Activated T-helper 1 cell treated with anti-CD3 and anti-CD28 coated beads, Interleukin-12 subunit alpha, Interleukin-12 subunit beta, Interleukin-2, Interleukin-4 antibody, amounts not matched to agents 30 ng/mL and 10 ng/mL and 1 ng/mL, durations not matched to agents 14 hours and 24 hours and 36 hours (primary cell): ENCODE data around the gene HEYL. TPM values are rescaled to one million over a fixed set of nuclear protein-coding genes. Genes with fewer than 3 reads are reported as not detected.

Experiments used
- DNase-seq: peaks from one replicate; pipeline ENCODE4 v3.0.0; 2021; ENCODE audit warnings: low spot score
- H3K27ac Mint-ChIP-seq: one replicate; pipeline ENCODE4 v1.8.0; 2021; ENCODE audit warnings: mild to moderate bottlenecking, mixed read lengths
- H3K27me3 Mint-ChIP-seq: one replicate; pipeline ENCODE4 v1.8.0; 2022; ENCODE audit warnings: mild to moderate bottlenecking, moderate library complexity, mixed read lengths; ENCODE audit not compliant: insufficient read depth
- H3K36me3 Mint-ChIP-seq: one replicate; pipeline ENCODE4 v1.8.0; 2021; ENCODE audit warnings: low read depth, mixed read lengths
- H3K4me1 Mint-ChIP-seq: one replicate; pipeline ENCODE4 v1.8.0; 2021; ENCODE audit warnings: low read depth, mixed read lengths
- H3K4me3 Mint-ChIP-seq: one replicate; pipeline ENCODE4 v1.8.0; 2021; ENCODE audit warnings: mild to moderate bottlenecking, moderate library complexity, mixed read lengths
- H3K9me3 Mint-ChIP-seq: one replicate; pipeline ENCODE4 v1.8.0; 2021; ENCODE audit warnings: mixed read lengths
- intact Hi-C: fragments of 100-400 bp; cut with micrococcal nuclease; formaldehyde crosslinking; loops from one replicate; pipeline ENCODE4 v1.15.1; 2024
- total RNA-seq: library from RNA; stranded (reverse); gene quantifications from 2 replicates; pipeline ENCODE4 v1.2.3, GENCODE V29; 2022

Gene HEYL
- total RNA-seq, 1 donor from 2014 or later = 0.10 TPM

DNA sequence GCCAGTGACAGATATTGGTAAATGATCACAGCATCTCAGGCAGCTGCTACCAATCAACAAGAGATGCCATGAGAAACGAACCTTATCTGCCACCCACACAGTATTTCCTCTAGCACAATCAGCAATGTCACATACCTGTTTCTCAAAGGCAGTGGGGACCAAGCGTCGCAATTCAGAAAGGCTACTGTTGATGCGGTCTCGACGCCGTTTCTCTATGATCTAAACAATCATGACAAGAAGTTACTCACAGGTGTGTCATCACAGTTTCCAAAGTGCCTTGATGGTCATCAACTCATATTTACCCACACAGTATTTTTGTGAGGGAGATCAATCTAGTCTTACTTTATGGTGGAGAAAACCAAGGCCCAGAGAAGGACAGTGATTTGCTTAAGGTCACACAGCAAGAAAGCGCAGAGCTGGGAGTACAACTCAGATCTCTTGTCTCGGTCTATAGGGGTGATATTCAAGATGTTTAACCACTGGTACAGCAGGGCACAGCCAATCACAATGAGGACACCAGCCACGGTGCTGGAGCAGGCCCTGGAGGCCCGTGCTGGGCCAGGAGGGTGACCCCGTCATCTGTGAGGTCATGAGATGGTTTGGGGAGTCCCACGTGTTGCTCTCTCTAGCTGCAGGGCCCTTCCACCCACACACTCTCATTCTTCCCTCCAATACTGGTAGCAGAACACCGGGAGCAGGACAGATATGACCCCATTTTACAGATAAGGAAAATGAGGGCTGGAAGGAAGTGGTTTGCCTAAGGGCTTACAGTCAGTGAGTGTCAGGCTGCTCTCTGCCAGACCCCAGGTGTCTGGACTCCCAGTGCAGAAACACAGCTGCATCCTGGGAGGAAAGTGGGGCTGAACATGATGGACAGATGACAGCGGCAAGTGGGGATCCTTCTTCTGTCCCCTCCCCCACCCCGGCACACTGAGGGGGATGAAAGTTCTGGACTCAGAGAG, 7.8 kb downstream of the HEYL start:
- Mint-ChIP-seq H3K4me1 (peaks cover 6% of the 10 kb centered on the region), H3K27ac (no peak overlapping the region), H3K27me3 (peaks cover 11% of the 10 kb centered on the region), H3K4me3 (no peak overlapping the region), H3K36me3 (no peaks in the 10 kb centered on the region), H3K9me3 (no peaks in the 10 kb centered on the region)
- intact Hi-C loops = no loop called here
- DNase-seq = no peak

GRCh38 chr1:39628807-39629350, 10.6 kb downstream of the HEYL start:
- H3K4me3 Mint-ChIP-seq = no peak overlapping the region
- no peak for DNase-seq
- H3K9me3 Mint-ChIP-seq = no peaks in the 10 kb centered on the region
- H3K27me3 Mint-ChIP-seq = peaks cover 8% of the 10 kb centered on the region
- no peaks in the 10 kb centered on the region for H3K36me3 Mint-ChIP-seq
- H3K4me1 Mint-ChIP-seq = peaks cover 6% of the 10 kb centered on the region
- no peak overlapping the region for H3K27ac Mint-ChIP-seq
- intact Hi-C loops = no loop called here

DNA sequence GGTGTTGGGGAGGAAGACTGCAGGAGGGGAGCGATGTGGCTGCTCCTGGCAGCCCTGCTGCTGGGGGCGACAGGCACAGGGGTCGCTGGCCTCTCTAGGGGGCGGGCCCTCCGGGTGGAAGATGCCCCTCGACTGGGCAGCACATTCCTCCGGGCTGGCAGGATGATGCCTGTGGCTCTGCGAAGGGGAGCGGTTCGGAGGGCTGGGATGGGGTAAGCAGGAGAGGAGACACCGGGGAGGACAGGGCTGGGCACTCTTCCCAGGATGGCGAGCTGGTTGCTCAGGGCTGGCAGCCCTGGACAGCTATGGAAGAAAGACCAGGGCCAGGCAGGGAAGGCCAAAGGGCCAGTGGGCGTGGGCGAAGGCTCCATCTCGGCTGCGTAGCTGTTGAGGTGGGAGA, 12.8 kb downstream of the HEYL start:
- Mint-ChIP-seq H3K27ac (no peak overlapping the region), H3K4me3 (no peak overlapping the region), H3K27me3 (peaks cover 13% of the 10 kb centered on the region), H3K4me1 (peaks cover 4% of the 10 kb centered on the region), H3K9me3 (no peaks in the 10 kb centered on the region), H3K36me3 (no peaks in the 10 kb centered on the region)
- intact Hi-C loops = no loop called here
- DNase-seq = no peak

DNA sequence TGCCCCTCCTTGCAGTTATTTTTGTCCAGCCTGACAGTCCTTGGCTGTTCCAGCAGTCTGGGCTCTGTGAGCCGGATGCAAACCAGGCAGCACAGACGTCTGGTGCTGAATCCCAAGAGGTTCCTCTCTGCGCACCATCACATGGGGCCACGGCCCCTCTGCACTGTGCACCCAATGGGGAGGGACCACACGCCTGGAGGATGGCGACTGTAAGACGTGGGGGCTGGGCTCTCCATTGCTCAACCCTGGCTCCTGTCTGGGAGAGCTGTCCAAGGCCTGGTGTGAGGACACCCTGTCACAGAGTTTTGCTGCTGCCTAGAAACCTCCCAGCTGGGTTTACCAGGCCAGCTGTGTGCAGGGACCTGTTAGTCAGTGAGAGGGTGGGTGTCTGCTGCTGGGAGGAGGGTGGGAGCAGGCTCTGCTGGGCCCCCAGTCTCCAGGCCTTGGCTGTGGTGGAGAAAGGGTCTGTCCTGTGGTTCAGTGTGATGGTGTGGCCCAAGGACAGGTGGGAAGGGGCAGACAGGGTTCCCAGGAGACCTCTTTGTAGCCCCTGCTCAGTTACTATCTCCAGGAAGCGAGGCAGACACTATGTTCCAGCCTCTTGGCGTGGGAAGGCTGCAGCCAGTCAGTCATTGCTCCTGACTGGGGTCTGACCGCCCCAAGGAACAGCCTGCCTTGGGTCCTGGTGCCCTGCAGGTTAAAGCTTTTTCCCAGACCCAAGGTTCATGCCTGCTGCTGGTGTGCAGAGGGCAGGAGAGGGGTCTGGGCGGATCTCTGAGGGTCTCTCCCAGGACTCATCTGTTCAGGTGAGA, 13.8 kb downstream of the HEYL start:
- Mint-ChIP-seq H3K27ac (no peak overlapping the region), H3K36me3 (no peaks in the 10 kb centered on the region), H3K4me1 (no peaks in the 10 kb centered on the region), H3K27me3 (peaks cover 13% of the 10 kb centered on the region), H3K4me3 (no peak overlapping the region), H3K9me3 (no peaks in the 10 kb centered on the region)
- no peak for DNase-seq
- intact Hi-C loops = no loop called here

GRCh38 chr1:39625009-39625408, 14.4 kb downstream of the HEYL start:
- intact Hi-C loops = no loop called here
- no peak overlapping the region for H3K4me3 Mint-ChIP-seq
- no peaks in the 10 kb centered on the region for H3K4me1 Mint-ChIP-seq
- H3K27me3 Mint-ChIP-seq = peaks cover 10% of the 10 kb centered on the region
- no peaks in the 10 kb centered on the region for H3K36me3 Mint-ChIP-seq
- no peak overlapping the region for H3K27ac Mint-ChIP-seq
- H3K9me3 Mint-ChIP-seq = no peaks in the 10 kb centered on the region
- no peak for DNase-seq

DNA sequence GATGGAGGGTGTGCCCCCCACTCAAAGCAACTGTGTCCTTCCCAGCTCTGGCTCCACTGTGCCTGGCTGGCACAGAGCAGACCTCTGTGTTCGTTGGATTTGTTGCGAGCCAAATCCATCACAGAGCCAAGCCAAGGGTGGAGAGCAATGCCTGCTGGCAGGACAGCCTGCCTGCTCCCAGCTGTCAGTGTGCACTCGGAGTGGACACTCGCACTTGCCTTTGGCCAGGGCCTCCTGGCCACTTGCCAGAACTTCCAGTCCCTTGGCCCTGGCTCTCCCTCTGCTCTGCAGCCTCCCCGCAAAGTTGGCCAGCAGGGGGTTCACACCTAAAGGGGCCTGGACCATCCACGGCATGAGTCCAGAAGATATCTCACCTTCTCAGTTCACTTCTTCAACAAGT, 16.4 kb downstream of the HEYL start:
- intact Hi-C loops = no loop called here
- no peak for DNase-seq
- no peaks in the 10 kb centered on the region for H3K4me1 Mint-ChIP-seq
- H3K27ac Mint-ChIP-seq = no peak overlapping the region
- peaks cover 17% of the 10 kb centered on the region for H3K27me3 Mint-ChIP-seq
- no peak overlapping the region for H3K4me3 Mint-ChIP-seq
- H3K9me3 Mint-ChIP-seq = no peaks in the 10 kb centered on the region
- no peaks in the 10 kb centered on the region for H3K36me3 Mint-ChIP-seq

GRCh38 chr1:39622427-39622826, 17.0 kb downstream of the HEYL start:
- Mint-ChIP-seq H3K27me3 (peaks cover 17% of the 10 kb centered on the region), H3K4me3 (no peak overlapping the region), H3K36me3 (no peaks in the 10 kb centered on the region), H3K4me1 (no peaks in the 10 kb centered on the region), H3K9me3 (no peaks in the 10 kb centered on the region), H3K27ac (no peak overlapping the region)
- intact Hi-C loops = no loop called here
- no peak for DNase-seq

- no peak overlapping the region for H3K27ac Mint-ChIP-seq
- H3K27me3 Mint-ChIP-seq = peaks cover 19% of the 10 kb centered on the region
- H3K9me3 Mint-ChIP-seq = no peaks in the 10 kb centered on the region
- intact Hi-C loops = no loop called here
- H3K4me1 Mint-ChIP-seq = no peaks in the 10 kb centered on the region
- no peaks in the 10 kb centered on the region for H3K36me3 Mint-ChIP-seq
- DNase-seq = no peak
- no peak overlapping the region for H3K4me3 Mint-ChIP-seq
Observed at GRCh38 chr1:39620659-39621165, 18.7 kb downstream of the HEYL start.

- Mint-ChIP-seq H3K36me3 (no peaks in the 10 kb centered on the region), H3K27ac (no peak overlapping the region), H3K4me1 (no peaks in the 10 kb centered on the region), H3K4me3 (no peak overlapping the region), H3K27me3 (peaks cover 9% of the 10 kb centered on the region), H3K9me3 (no peaks in the 10 kb centered on the region)
- no peak for DNase-seq
- intact Hi-C loops = no loop called here
Observed at GRCh38 chr1:39617488-39618049, 21.9 kb downstream of the HEYL start.

DNA sequence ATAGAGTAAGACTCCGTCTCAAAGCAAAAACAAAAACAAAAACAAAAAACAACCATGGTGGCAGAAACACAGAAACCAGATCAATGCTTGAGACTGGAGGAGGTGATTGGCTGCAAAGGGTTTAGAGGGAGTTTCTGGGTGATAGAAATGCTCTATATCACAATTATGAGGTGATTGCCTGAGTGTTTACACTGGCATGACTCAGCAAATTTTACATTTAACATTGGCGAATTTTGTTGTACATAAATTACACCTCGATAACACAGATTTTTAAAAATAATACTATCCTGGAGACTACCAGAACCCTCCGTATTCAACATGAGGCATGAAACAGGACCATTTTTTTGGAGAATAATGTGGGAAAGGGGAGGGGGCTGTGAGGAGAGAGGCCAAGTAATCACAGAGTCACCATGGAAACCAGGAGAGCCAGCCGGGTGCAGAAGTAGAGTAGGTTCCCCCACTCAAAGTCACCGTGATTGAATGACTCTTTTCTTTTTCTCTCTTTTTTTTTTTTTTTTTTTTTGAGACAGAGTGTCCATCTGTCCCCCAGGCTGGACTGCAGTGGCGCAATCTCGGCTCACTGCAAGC, 24.3 kb downstream of the HEYL start:
- DNase-seq = no peak
- H3K36me3 Mint-ChIP-seq = no peaks in the 10 kb centered on the region
- peaks cover 9% of the 10 kb centered on the region for H3K27me3 Mint-ChIP-seq
- intact Hi-C loops = no loop called here
- H3K9me3 Mint-ChIP-seq = no peaks in the 10 kb centered on the region
- no peak overlapping the region for H3K27ac Mint-ChIP-seq
- no peaks in the 10 kb centered on the region for H3K4me1 Mint-ChIP-seq
- no peak overlapping the region for H3K4me3 Mint-ChIP-seq

DNA sequence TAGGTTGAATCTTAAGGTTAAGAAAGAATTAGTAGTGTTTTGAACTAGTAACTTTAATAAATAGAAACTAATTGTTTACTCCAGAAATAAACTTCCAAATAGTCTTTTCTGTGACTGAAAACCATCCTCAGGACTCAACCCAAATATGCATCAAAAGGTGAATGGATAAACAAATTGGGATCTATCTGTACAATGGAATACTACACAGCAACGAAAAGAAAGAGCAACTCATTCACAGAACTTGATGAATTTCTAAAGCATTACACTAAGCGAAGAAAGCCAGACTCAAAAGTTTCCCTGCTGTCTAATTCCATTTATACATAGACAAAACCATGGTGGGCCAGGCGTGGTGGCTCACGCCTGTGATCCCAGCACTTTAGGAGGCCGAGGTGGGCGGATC, 25.0 kb downstream of the HEYL start:
- no peaks in the 10 kb centered on the region for H3K36me3 Mint-ChIP-seq
- H3K27me3 Mint-ChIP-seq = peaks cover 9% of the 10 kb centered on the region
- DNase-seq = no peak
- no peak overlapping the region for H3K27ac Mint-ChIP-seq
- H3K4me3 Mint-ChIP-seq = no peak overlapping the region
- intact Hi-C loops = no loop called here
- H3K4me1 Mint-ChIP-seq = peaks cover 2% of the 10 kb centered on the region
- H3K9me3 Mint-ChIP-seq = no peaks in the 10 kb centered on the region

DNA sequence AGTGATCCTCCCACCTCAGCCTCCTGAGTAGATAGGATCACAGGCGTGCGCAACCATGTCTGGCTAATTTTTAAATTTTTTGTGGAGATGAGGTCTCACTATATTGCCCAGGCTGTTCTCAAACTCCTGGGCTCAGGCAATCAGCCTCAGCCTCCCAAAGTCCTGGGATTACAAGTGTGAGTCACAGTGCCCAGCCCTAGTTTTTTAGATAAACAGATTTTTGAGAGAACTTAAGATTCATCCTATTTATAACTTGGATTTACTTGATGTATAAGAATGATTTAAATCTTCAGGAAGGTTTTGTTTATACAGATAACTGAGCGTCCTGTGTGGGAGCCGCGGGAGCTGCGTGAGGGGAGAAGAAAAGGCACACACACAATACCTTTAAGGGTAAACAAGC, 26.2 kb downstream of the HEYL start:
- Mint-ChIP-seq H3K9me3 (no peaks in the 10 kb centered on the region), H3K27ac (no peak overlapping the region), H3K27me3 (peaks cover 3% of the 10 kb centered on the region), H3K36me3 (no peaks in the 10 kb centered on the region), H3K4me3 (no peak overlapping the region), H3K4me1 (peaks cover 5% of the 10 kb centered on the region)
- no peak for DNase-seq
- intact Hi-C loops = no loop called here
